Duodenal mucosa (tissue), 2 donors: Measurements from ENCODE around the gene ATP5F1B.

Experiments used
- H3K27ac ChIP-seq: one replicate; pipeline ENCODE4 v1.7.0; 2013; ENCODE audit warnings: low read depth, low read length
- H3K27me3 ChIP-seq, 2 donors: one replicate each; pipeline ENCODE4 v1.7.0; 2013; ENCODE audit warnings: low read length in 2 of 2, control low read depth in 1 of 2; ENCODE audit not compliant: insufficient read depth in 2 of 2, control insufficient read depth in 1 of 2
- H3K36me3 ChIP-seq, 2 donors: one replicate each; pipeline ENCODE4 v1.7.0; 2013; ENCODE audit warnings: low read length in 2 of 2, control low read depth in 1 of 2; ENCODE audit not compliant: insufficient read depth in 2 of 2, control insufficient read depth in 1 of 2
- H3K4me1 ChIP-seq, 2 donors: one replicate each; pipeline ENCODE4 v1.7.0; 2013; ENCODE audit warnings: low read length in 2 of 2, control low read depth in 1 of 2; ENCODE audit not compliant: insufficient read depth in 2 of 2, control insufficient read depth in 1 of 2
- H3K4me3 ChIP-seq, 2 donors: one replicate each; pipeline ENCODE4 v1.7.0; 2013; ENCODE audit warnings: low read length in 2 of 2, low read depth in 1 of 2
- H3K9ac ChIP-seq, 2 donors: one replicate each; pipeline ENCODE4 v1.7.0; 2013; ENCODE audit warnings: low read length in 2 of 2, low read depth in 1 of 2
- H3K9me3 ChIP-seq, 2 donors: one replicate each; pipeline ENCODE4 v1.7.0; 2013; ENCODE audit warnings: low read length in 2 of 2, control low read depth in 1 of 2; ENCODE audit not compliant: control insufficient read depth in 1 of 2

ATP5F1B gene

DNA sequence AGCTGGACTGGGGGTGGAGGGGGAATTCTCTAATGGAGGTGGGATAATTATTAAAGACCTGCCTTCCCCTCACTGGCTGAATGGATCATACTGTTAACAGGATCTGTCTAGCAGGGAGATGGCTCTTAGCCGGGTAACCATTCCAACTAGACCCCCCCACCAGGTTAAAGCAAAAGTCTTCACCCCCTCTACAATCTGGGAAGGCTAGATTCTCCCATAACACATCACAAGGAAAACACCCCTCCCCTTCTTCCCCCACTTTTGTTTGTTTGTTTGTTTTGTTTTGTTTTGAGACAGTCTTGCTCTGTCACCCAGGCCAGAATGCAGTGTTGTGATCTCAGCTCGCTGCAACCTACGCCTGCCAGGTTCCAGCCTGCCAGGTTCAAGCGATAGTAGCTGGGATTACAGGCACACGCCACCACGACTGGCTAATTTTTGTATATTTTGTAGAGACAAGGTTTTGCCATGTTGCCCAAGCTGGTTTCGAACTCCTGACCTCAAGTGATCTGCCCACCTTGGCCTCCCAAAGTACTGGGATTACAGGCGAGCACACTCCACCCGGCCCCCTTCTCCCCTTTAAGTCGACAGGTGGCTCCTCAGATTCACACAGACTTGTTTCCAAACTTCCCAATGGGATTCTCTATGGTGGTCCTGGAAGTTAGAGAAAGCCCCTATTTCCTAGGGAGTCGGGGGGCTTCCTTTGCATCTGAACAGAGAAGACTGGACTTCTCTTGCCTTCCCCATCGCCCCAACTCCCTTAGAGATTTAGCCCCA lies 12.1 kb downstream of the ATP5F1B start:
- peaks cover 11 to 13% of the 10 kb centered on the region in 2 donors for H3K36me3 ChIP-seq
- H3K4me3 ChIP-seq, result peak overlapping the region; percentile 81 to 88
- peak overlapping the region; percentile 94 to 100 for H3K9ac ChIP-seq
- no peaks in the 10 kb centered on the region for H3K27me3 ChIP-seq
- peaks cover 42 to 50% of the 10 kb centered on the region in 2 donors for H3K4me1 ChIP-seq
- H3K27ac ChIP-seq, result peak overlapping the region; percentile 98
- no peaks in the 10 kb centered on the region for H3K9me3 ChIP-seq

DNA sequence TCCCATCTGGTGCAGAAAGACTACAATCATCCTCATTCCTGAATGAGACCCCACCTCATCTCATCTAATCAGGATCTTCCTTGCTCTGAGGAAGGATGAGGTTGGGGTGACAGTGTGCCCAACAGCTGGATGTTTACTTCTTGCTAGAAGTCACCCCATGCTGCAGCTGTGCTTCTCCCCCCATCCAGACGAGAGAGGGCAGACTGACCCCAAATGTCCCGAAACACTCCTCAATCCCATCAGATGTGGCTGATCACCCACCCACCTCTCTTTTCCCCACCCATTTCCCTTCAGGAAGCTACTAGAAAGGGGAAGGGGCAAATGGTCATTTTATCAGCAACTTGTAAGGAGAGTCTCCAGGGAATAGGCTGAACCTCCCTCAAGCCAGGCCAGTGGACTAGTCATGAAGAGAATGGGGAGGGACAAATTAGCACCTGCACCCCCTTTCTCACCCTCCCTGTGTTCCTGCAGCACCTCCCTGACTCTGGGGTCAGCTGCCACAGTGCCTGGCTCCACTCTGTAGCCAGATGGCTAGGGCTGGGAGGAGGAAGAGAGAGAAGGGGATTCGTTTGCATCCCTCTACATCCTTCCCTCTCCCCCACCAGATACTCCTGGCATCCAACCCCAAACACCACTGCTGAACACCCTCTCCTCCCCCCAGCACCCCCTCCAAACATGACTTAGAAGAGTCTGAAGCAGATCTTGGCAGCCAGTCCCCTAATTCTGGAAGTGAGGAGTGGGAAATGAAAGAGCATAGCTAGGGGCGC lies 12.9 kb downstream of the ATP5F1B start:
- H3K9ac ChIP-seq, result peak overlapping the region; percentile 58 to 100
- no peaks in the 10 kb centered on the region for H3K27me3 ChIP-seq
- peak overlapping the region; percentile 50 to 81 for H3K4me3 ChIP-seq
- peaks cover 4 to 6% of the 10 kb centered on the region in 2 donors for H3K36me3 ChIP-seq
- peak overlapping the region; percentile 33 for H3K27ac ChIP-seq
- no peaks in the 10 kb centered on the region for H3K9me3 ChIP-seq
- peaks cover 47 to 57% of the 10 kb centered on the region in 2 donors for H3K4me1 ChIP-seq

DNA sequence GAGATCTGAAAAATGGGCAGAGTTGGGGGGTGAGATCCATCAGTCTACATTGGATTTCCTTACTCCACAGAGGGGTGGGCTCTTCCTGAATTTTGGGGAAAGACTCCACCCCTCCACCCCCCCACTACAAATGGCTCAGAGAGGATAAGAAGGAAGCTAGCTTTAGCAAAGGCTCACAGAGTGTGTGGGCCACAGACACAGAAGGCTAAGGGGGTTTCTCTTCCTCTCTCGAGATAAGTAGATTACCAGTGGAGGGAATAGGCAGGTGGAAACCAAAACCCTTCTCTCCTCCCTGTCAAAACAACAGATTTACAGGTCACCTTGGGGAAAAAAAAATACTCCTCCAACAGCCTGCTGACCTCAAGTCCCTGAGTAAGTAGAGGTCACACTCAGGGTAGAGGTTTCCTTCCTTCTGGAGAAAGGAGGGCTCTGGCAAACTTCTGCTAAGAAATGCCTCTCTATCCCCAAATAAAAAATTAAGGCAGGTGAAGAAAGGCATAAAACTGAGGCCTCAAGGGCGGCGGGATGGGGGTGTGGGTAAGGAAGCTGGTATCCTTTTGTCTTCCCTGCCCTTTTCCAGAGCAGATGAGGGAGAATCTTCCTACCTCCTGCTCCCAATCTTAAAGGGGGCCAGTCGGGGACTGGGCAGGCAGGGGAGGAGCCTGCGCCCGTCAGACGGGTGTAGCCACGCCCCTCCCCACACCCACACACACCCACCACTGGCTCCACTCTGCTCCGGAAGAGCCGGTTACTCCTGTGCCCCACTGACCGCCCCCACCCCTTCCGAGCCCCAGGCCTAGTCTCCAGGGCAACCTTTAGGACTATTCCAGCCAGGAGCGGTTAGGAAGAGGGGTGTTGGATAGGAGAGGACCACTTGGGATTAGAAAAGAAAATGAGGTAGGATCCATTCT lies 13.7 kb downstream of the ATP5F1B start:
- Histone ChIP-seq H3K36me3 (peaks cover 0 to 3% of the 10 kb centered on the region in 2 donors), H3K9me3 (no peaks in the 10 kb centered on the region), H3K27me3 (no peaks in the 10 kb centered on the region), H3K27ac (peak overlapping the region; percentile 33), H3K4me1 (peaks cover 39 to 57% of the 10 kb centered on the region in 2 donors), H3K4me3 (peak overlapping the region; percentile 50 to 67), H3K9ac (peak overlapping the region; percentile 58 to 100)

DNA sequence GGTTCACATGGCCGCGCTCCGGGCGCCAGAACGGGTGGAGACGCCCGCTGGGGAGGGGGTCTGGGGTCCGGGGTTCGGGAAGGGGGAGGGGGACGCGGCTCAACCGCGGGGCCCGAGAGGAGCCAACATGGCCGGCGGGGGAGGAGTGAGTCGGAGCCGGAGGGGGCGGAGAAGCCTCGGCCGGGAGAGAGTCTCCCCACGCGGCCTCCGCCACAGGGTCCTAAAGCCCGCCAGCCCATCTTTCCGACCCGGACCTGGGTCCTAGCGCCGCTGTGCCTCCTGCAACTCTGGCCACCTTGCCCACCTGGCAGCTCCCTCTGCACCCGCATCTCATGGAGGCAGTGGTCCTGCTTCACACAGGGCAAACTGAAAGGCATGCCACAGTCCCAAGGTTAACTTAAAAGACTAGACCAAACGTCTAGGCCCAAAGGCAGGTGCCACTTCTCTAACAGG lies 15.6 kb downstream of the ATP5F1B start, which contains the start of gene BAZ2A:
BAZ2A (minus strand) TSS at position 147 of the 453 bp plus-strand sequence. CDS start 12,796 bp downstream, outside the sequence.
- peak within 1 kb of the TSS; percentile 78 to 87 for H3K4me3 ChIP-seq
- H3K36me3 ChIP-seq, result peaks cover 0 to 7% of the 10 kb centered on the region in 2 donors
- H3K4me1 ChIP-seq, result peaks cover 36 to 52% of the 10 kb centered on the region in 2 donors
- no peaks in the 10 kb centered on the region for H3K9me3 ChIP-seq
- no peaks in the 10 kb centered on the region for H3K27me3 ChIP-seq
- H3K9ac ChIP-seq, result peak within 1 kb of the TSS; percentile 66 to 97
- peak within 1 kb of the TSS; percentile 82 for H3K27ac ChIP-seq

DNA sequence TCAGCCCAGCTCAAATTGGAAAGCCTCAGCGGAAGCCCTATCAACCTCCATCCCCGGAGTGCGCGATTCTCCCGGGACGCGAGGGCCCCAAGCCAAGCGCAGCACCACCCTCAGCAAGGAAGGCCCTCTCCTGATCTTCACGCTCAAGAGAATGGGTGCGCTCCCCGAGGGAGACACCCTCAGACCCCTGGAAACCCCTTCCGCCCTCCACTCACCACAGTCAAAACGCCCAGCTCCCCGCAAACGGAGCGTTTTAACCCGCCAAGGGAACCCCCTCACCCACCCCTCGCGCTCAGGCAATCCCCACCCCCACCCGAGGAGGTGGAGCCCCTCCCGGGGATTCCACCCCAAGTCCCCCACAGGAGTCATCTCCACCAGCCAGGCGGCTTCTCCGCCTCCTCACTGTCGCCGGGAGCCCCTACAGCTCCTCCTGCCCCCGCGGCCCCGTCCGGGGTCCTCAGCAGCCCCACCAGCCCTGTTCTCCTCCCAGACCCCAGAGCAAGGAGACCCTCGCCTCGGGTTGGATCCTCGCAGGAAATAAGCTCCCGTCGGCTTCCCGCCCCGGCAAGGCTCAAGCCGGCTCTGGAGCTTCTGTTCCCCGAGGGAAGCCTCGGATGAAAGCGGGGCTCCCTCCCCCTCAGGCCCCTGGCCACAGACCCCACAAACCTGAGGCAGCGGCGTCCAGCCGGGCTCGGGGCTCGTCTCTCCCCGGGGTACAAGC lies 16.2 kb downstream of the ATP5F1B start:
- Histone ChIP-seq H3K27me3 (no peaks in the 10 kb centered on the region), H3K36me3 (peaks cover 0 to 7% of the 10 kb centered on the region in 2 donors), H3K9ac (peak overlapping the region; percentile 66 to 97), H3K27ac (peak overlapping the region; percentile 82), H3K4me3 (peak overlapping the region; percentile 78 to 87), H3K9me3 (no peaks in the 10 kb centered on the region), H3K4me1 (peaks cover 36 to 51% of the 10 kb centered on the region in 2 donors)

DNA sequence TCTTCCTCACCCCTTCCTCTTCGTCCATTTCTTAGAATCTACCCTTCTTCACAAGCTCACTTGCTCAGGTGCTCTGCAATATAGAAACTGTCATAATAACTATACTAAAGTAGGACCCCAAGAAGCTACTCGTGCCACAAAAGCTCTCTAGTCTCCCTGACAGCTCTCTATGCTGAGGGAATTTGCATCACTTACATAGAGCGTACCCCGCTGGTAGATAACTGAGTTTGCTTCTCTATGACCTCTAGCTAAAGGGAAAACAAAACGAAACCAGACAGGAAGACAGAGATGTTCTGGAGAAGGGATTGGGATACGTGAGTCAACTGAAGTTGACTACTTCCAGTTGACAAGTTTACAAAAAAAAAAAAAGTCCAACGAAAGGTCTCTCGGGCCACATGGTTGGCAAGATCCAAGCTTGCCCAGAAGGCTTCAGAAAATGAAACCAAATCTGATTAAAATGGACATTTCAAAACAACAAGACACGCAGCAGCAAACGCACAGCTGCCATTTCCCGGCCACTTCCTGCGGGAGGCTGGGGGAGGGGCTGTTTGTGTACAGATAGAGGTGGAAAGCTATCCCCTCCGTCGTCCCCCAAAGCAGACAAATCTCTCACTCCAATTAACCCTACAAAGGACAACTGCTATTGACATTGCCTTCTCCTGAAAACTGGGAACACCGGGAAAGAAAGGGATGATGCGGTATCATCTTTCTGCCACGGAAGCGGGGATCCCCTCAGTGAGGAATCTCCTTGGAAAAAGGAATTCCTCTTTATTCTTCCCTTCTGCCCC lies 16.9 kb downstream of the ATP5F1B start:
- H3K9ac ChIP-seq, result peak overlapping the region; percentile 66 to 97
- peaks cover 36 to 43% of the 10 kb centered on the region in 2 donors for H3K4me1 ChIP-seq
- peaks cover 4 to 11% of the 10 kb centered on the region in 2 donors for H3K36me3 ChIP-seq
- peak overlapping the region; percentile 82 for H3K27ac ChIP-seq
- H3K9me3 ChIP-seq, result no peaks in the 10 kb centered on the region
- peak overlapping the region; percentile 78 to 87 for H3K4me3 ChIP-seq
- no peaks in the 10 kb centered on the region for H3K27me3 ChIP-seq

DNA sequence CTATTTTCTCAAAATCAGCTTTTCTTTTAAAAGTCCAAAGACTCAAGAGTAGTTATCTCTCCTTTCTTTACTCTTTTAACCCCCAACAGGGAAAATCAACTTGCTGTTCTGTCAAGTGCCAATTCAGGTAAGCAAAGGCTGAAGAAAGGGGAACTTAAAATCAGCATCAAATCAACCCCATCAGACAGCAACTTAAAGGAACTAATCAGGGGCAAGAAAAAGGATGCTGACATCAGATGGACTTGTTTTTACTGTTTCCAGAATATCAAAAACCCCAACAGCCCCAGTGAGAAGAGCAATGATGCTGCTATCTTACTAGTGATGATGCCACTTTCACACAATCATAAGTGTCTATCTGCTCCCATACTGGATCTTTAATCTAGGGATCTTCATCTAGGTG lies 19.1 kb downstream of the ATP5F1B start:
- Histone ChIP-seq H3K9ac (no peak overlapping the region), H3K4me3 (no peak overlapping the region), H3K27me3 (no peaks in the 10 kb centered on the region), H3K9me3 (no peaks in the 10 kb centered on the region), H3K36me3 (peaks cover 4 to 11% of the 10 kb centered on the region in 2 donors), H3K4me1 (peaks cover 18 to 22% of the 10 kb centered on the region in 2 donors), H3K27ac (no peak overlapping the region)

DNA sequence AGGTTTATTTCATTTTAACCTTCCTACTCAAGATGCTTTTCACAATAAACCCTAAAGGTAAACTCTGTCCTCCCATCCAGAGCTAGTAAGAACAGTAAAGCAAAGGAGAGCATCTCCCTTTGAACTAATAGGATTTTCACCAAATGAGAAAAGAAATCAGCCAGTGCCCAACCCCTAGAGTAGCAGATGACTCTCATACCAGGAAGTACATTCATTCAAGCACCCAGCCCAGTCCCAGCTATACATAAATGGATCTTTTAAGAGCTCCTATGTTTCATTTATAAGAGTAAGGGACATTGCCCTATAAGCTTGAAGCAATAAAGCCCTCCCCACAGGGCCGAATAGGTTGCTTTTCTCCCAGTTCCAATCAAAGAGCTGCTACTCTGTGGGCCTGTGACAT lies 23.2 kb downstream of the ATP5F1B start:
- H3K27ac ChIP-seq, result no peak overlapping the region
- H3K4me3 ChIP-seq, result no peak overlapping the region
- no peaks in the 10 kb centered on the region for H3K9me3 ChIP-seq
- peaks cover 15 to 31% of the 10 kb centered on the region in 2 donors for H3K36me3 ChIP-seq
- no peaks in the 10 kb centered on the region for H3K27me3 ChIP-seq
- H3K9ac ChIP-seq, result no peak overlapping the region
- H3K4me1 ChIP-seq, result no peaks in the 10 kb centered on the region
